HG02763 (cell line): ENCODE data around the gene CD47.

Experiments used
- ATAC-seq: cut with Tn5 transposase; IDR thresholded peaks from one replicate; pipeline ENCODE4 v1.9.1; 2021; ENCODE audit warnings: mild to moderate bottlenecking, moderate library complexity; ENCODE audit not compliant: unreplicated experiment

CD47 gene

DNA sequence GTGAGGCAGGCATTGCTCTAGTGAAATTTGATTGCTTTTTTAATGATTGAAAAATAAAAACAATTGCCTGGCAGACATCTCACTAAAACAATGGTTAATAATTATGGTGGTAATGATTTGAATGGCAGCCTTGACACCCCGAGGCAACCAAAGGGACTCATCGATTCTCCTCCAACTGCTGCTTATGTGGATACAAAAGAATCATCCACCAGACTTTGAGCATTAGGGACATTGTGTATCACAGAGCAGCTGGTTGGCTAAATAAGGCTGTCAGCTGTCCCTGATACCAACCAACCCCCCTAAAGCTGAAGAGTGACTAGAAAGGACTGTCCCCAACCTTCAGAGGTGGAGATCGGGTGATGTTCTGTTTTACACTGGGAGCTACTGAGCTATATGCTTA lies 1.7 kb upstream of the CD47 start:
- ATAC-seq: no peak

- no peak for ATAC-seq
Measured at GRCh38 chr3:108091498-108092250, 843 bp upstream of the CD47 start.

- peak; percentile 7 for ATAC-seq
Measured at GRCh38 chr3:108090049-108090700, 656 bp downstream of the CD47 start.

GRCh38 chr3:108089579-108089978 lies 1.3 kb downstream of the CD47 start:
- no peak for ATAC-seq

DNA sequence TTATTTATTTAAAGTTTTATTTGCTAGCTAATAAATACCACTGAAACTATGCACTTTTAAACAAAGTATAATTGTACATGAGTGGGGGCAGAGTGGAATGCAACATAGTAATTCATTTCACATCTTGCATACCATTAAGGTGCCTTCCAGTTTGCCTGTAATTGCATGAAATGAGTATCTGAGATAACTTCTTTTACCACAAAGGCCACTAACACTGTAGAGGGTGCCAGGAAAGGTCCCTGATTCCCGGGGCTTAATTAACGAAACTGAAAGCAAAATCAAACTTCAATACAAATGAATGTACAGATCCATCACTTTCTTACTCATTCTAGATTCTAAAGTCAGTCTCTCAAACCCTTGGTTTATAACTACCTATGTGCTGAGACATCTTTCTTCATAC lies 2.1 kb downstream of the CD47 start:
- peak; percentile 34 for ATAC-seq

GRCh38 chr3:108088146-108088545 lies 2.7 kb downstream of the CD47 start:
- no peak for ATAC-seq

DNA sequence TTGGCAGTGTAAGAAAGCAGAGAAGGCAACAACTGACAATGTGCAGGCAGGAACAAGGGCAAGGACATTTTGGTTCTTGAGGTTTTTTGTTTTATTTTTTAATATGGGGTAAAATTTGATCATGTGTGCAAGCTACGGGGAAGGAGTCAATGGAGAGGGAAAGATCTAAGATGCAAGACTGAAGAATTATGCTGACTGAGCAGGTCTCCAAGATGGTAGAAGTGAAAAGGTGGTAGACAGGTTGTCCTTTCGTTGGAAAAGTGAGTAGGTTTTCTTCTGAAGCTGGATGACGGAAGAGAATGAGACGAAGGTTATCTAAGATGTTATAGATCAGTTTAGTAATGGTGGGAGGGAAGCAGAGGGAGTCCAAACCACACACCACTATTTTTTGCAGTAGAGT lies 4.2 kb downstream of the CD47 start:
- ATAC-seq: no peak

- no peak for ATAC-seq
Measured at GRCh38 chr3:108085810-108086350, 5.0 kb downstream of the CD47 start.

GRCh38 chr3:108085370-108085769 lies 5.5 kb downstream of the CD47 start:
- ATAC-seq: no peak

DNA sequence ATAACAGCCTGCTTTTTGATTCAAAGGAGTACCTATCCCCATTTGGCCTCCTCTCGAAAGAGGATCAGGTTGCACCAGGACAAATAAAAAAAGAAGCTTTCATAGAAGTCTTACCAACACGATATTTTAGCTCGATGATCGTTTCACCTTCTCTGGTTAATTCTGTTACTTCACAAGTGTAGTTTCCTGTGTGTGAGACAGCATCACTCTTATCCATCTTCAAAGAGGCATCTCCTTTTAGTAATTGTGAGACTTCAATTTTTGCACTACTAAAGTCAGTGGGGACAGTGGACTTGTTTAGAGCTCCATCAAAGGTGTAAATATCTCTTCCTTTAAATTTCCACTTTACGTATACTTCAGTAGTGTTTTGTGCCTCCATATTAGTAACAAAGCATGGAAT lies 11.0 kb downstream of the CD47 start:
- no peak for ATAC-seq

GRCh38 chr3:108079043-108079442 lies 11.8 kb downstream of the CD47 start:
- ATAC-seq: no peak

GRCh38 chr3:108076564-108076963 lies 14.3 kb downstream of the CD47 start:
- no peak for ATAC-seq

- ATAC-seq: no peak
Measured at GRCh38 chr3:108073764-108074431, 16.9 kb downstream of the CD47 start.

DNA sequence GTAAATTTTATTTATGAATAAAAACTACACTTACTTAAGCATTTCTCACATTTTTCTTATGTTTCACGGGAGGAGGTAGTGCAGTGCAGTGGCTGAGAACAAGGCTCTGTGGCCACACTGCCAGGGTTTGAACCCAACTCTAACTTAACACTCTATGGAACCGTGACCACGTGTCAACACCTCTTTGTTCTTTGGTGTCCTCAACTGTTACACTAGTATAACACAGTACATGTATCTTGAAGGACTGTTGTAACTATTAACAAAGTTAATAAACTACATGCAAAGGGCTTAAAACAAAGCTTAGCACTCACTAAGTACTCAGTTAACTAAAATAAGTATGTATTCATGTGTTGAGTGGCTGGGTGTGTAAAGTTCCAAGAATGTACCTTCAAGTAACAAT lies 19.5 kb downstream of the CD47 start:
- no peak for ATAC-seq

- ATAC-seq: no peak
Measured at GRCh38 chr3:108070356-108070755, 20.5 kb downstream of the CD47 start.

DNA sequence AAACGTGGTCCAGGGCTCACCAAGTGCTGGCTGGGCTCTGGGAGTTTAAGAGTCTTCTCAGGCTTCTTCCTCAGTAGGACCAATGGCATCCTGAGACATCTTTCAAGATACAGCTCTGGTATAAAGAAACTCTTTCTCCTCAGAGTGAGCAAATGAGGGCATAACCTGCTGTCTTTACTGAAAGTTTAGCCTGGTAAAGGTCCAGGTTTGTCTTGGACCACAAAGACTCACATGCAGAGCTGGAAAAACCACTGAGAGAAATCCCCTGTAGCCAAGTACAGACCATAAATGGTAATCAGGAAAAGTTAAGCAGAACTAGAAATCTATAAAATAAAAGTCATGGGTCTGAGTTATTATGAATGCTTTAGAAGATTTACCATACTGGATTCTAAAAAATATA lies 23.1 kb downstream of the CD47 start:
- no peak for ATAC-seq

- no peak for ATAC-seq
Measured at GRCh38 chr3:108065096-108065495, 25.7 kb downstream of the CD47 start.

- no peak for ATAC-seq
Measured at GRCh38 chr3:108064293-108064887, 26.4 kb downstream of the CD47 start.

- peak; percentile 54 for ATAC-seq
Measured at GRCh38 chr3:108062051-108062450, 28.8 kb downstream of the CD47 start.

DNA sequence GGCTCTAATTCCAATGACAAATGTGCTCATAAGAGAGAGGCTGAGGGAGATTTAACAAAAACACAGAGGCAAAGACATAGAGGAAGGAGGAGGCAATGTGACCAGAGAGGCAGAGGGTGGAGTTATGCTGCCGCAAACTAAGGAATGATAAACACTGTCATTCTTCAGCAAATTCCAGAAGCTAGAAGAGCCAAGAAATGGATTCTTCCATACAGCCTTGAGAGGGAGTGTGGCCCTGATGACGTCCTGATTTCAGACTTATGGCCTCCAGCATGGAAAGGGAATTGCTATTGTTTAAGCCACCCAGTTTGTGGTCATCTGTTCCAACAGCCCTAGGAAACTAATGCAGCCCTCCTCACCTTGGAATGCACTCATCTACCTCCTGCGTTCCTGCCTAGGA lies 30.5 kb downstream of the CD47 start:
- ATAC-seq: no peak

GRCh38 chr3:108055931-108056330 lies 34.9 kb downstream of the CD47 start:
- ATAC-seq: no peak
